K562 (cell line): ENCODE measurements around the gene TBX19. TPM values are rescaled to one million over a fixed set of nuclear protein-coding genes. Genes with fewer than 3 reads are reported as not detected.

Experiments
- ATAC-seq: fragments of 200-7000 bp; cut with Tn5 transposase; 3 replicates; pipeline ENCODE4 v1.9.1; 2020; ENCODE audit warnings: moderate library complexity
- BruUV-seq: library from RNA; stranded (reverse); fragments of 400-500 nt; replicated peaks from 2 replicates; lab custom pipeline; 2021; lab: Mats Ljungman, UMichigan
- CTCF ChIA-PET: fragments of 300-600 bp; formaldehyde crosslinking; extraction: SDS; loops from one replicate; lab custom pipeline; 2021; ENCODE audit warnings: low intra/inter-chr PET ratio; lab: Yijun Ruan, JAX
- POLR2A ChIA-PET: fragments of 300-600, 350-650 bp; sonication (Branson Sonifier 250); formaldehyde crosslinking; extraction: SDS; loops from one replicate; lab custom pipeline; 2021; ENCODE audit warnings: antibody characterized with exemption, inconsistent platforms; lab: Yijun Ruan, JAX
- DNase-seq, 4 experiments: peaks; one replicate each; pipeline versions ENCODE4 v3.0.0 to v3.0.0-alpha.2; 2011 to 2018; ENCODE audit warnings: low spot score in 3 of 4, mixed read lengths in 3 of 4; ENCODE audit errors: extremely low read depth in 1 of 4
- FAIRE-seq: peaks from 2 replicates; lab custom pipeline; 2011; peaks lifted over from hg19 to GRCh38; lab: Jason Lieb, UNC
- H2AFZ ChIP-seq: 2 replicates; pipeline ENCODE4 v1.6.0; 2011; ENCODE audit warnings: low read depth, low read length, control low read depth, inconsistent platforms
- H3K27ac ChIP-seq: fragments of 200-600 bp; 3 replicates; pipeline ENCODE4 v1.8.0; 2011; ENCODE audit warnings: low read depth, mild to moderate bottlenecking, control low read depth, inconsistent platforms, low read length, moderate library complexity, mixed read lengths; ENCODE audit errors: extremely low read depth
- H3K27me3 ChIP-seq, 2 experiments: fragments of 300-600 bp in 1 of 2; 2 replicates in 1 of 2; 3 replicates in 1 of 2; pipeline versions ENCODE4 v1.6.0 to v1.8.0; 2011; ENCODE audit warnings: inconsistent platforms in 2 of 2, low read length in 2 of 2, mild to moderate bottlenecking in 1 of 2, mixed read lengths in 1 of 2, moderate library complexity in 1 of 2; ENCODE audit not compliant: control insufficient read depth in 2 of 2, insufficient read depth in 2 of 2
- H3K36me3 ChIP-seq: fragments of 300-600 bp; 3 replicates; pipeline ENCODE4 v1.8.0; 2011; ENCODE audit warnings: mild to moderate bottlenecking, low read length, inconsistent platforms; ENCODE audit not compliant: control insufficient read depth, insufficient read depth
- H3K4me1 ChIP-seq, 2 experiments: fragments of 200-600 bp in 1 of 2; replicated peaks in 1 of 2; 2 replicates in 1 of 2; 3 replicates in 1 of 2; pipeline versions ENCODE4 v1.5.1 to v1.8.0; 2011; ENCODE audit warnings: inconsistent platforms in 2 of 2, low read length in 2 of 2, mild to moderate bottlenecking in 1 of 2, mixed read lengths in 1 of 2, moderate library complexity in 1 of 2; ENCODE audit not compliant: control insufficient read depth in 2 of 2, insufficient read depth in 2 of 2
- H3K4me2 ChIP-seq: 2 replicates; pipeline ENCODE4 v1.6.1; 2011; ENCODE audit warnings: low read length, control low read depth, inconsistent platforms, mixed read lengths; ENCODE audit not compliant: insufficient read depth
- H3K4me3 ChIP-seq: fragments of 200-600 bp; sonication (generic), shearing (Covaris generic); 2 replicates; pipeline ENCODE4 v1.5.1; 2016; ENCODE audit warnings: control low read depth, inconsistent platforms
- H3K79me2 ChIP-seq: fragments of 200-600 bp; 3 replicates; pipeline ENCODE4 v1.8.0; 2011; ENCODE audit warnings: low read length, inconsistent platforms; ENCODE audit not compliant: control insufficient read depth, insufficient read depth
- H3K9ac ChIP-seq, 2 experiments: 2 replicates each; pipeline versions ENCODE4 v1.6.0 to v1.6.1; 2011; ENCODE audit warnings: low read depth in 2 of 2, low read length in 2 of 2, control low read depth in 1 of 2, inconsistent platforms in 1 of 2, mild to moderate bottlenecking in 1 of 2, mixed read lengths in 1 of 2; ENCODE audit not compliant: insufficient read depth in 1 of 2
- H3K9me1 ChIP-seq: one replicate; pipeline ENCODE4 v1.6.0; 2011; ENCODE audit warnings: inconsistent platforms, mild to moderate bottlenecking, low read length, moderate library complexity; ENCODE audit not compliant: control insufficient read depth, insufficient read depth
- H3K9me3 ChIP-seq: replicated peaks from 2 replicates; pipeline ENCODE4 v1.5.1; 2011; ENCODE audit warnings: low read depth, low read length, inconsistent platforms; ENCODE audit not compliant: control insufficient read depth, insufficient read depth
- H4K20me1 ChIP-seq: replicated peaks from 2 replicates; pipeline ENCODE4 v1.6.1; 2011; ENCODE audit warnings: low read length, inconsistent platforms, mixed read lengths; ENCODE audit not compliant: control insufficient read depth, insufficient read depth
- BRD4 ChIP-seq: fragments of 200-600 bp; sonication (generic); IDR thresholded peaks from 2 replicates; pipeline ENCODE4 v1.6.1; 2017; ENCODE audit warnings: inconsistent platforms
- ILK ChIP-seq: fragments of 450-650 bp; IDR thresholded peaks from 2 replicates; pipeline ENCODE4 v1.6.1; 2016; ENCODE audit warnings: missing genetic modification characterization, low read depth, mild to moderate bottlenecking, missing compliant biosample characterization, moderate library complexity, borderline replicate concordance
- NCOA1 ChIP-seq: fragments of 450-650 bp; IDR thresholded peaks from 2 replicates; pipeline ENCODE4 v1.6.1; 2016; ENCODE audit warnings: low read depth
- NCOA4 ChIP-seq: fragments of 450-650 bp; IDR thresholded peaks from 2 replicates; pipeline ENCODE4 v1.6.1; 2018; ENCODE audit warnings: mild to moderate bottlenecking; ENCODE audit not compliant: partially characterized antibody
- NONO ChIP-seq, 2 experiments: fragments of 200-400 bp in 1 of 2; fragments of 450-650 bp in 1 of 2; formaldehyde crosslinking in 1 of 2; IDR thresholded peaks; 2 replicates each; pipeline ENCODE4 v1.6.1; 2017; ENCODE audit warnings: low read depth in 2 of 2, mild to moderate bottlenecking in 2 of 2, moderate library complexity in 2 of 2, low read length in 1 of 2
- NR2C1 ChIP-seq, 2 experiments: fragments of 450-650 bp; IDR thresholded peaks; 2 replicates each; pipeline ENCODE4 v1.6.1; 2017; ENCODE audit warnings: mild to moderate bottlenecking in 2 of 2, antibody characterized with exemption in 1 of 2, inconsistent platforms in 1 of 2, missing compliant biosample characterization in 1 of 2, missing genetic modification characterization in 1 of 2
- RAD51 ChIP-seq: fragments of 450-650 bp; IDR thresholded peaks from 2 replicates; pipeline ENCODE4 v1.7.1; 2016; ENCODE audit warnings: low read depth, mild to moderate bottlenecking, borderline replicate concordance
- SRSF7 ChIP-seq: fragments of 200-400 bp; formaldehyde crosslinking; optimal IDR thresholded peaks from 2 replicates; pipeline ENCODE3; 2017; ENCODE audit warnings: mild to moderate bottlenecking, low read depth, low read length
- ZBTB17 ChIP-seq: fragments of 450-650 bp; formaldehyde crosslinking; IDR thresholded peaks from 2 replicates; pipeline ENCODE4 v1.4.0; 2020; ENCODE audit warnings: mild to moderate bottlenecking
- ZNF507 ChIP-seq: conservative IDR thresholded peaks from 2 replicates; pipeline ENCODE4 v1.6.1; 2017; ENCODE audit warnings: missing genetic modification characterization, missing compliant biosample characterization
- ZNF707 ChIP-seq: fragments of 250-450 bp; sonication (Bioruptor Pico); conservative IDR thresholded peaks from 2 replicates; pipeline ENCODE4 v1.8.0; 2022; ENCODE audit warnings: inconsistent platforms, mild to moderate bottlenecking, moderate library complexity
- ZSCAN29 ChIP-seq: fragments of 450-650 bp; IDR thresholded peaks from 2 replicates; pipeline ENCODE4 v1.6.1; 2017
- WGBS: fragments of 100-300 bp; shearing (Covaris generic); methylation state at CpG from one replicate; pipeline ENCODE4 v1.1.6; 2016; ENCODE audit warnings: low coverage, mixed read lengths; ENCODE audit not compliant: insufficient coverage; ENCODE audit errors: missing lambda C conversion rate; 5-methylcytosine and 5-hydroxymethylcytosine counted together
- in situ Hi-C: fragments of 300-500 bp; cut with MboI; formaldehyde crosslinking; loops from 4 replicates; pipeline ENCODE4 v1.15.0; 2018; ENCODE audit warnings: inconsistent platforms, mixed read lengths
- intact Hi-C: fragments of 100-400 bp; cut with micrococcal nuclease; formaldehyde crosslinking; loops from 2 replicates; pipeline ENCODE4 v1.14.2; 2022
- polyA plus RNA-seq, 8 experiments: library from polyadenylated mRNA; depleted of rRNA in 4 of 8; stranded (reverse) in 5 of 8; unstranded in 3 of 8; fragments of >200 nt; fragmentation: Nextera tagmentation in 2 of 8; fragmentation: Illumina TruSeq in 1 of 8; extraction: Ambion mirVana in 2 of 8; extraction: Trizol in 1 of 8; gene quantifications; 2 replicates each; pipeline versions ENCODE4 v1.2.1 to v1.2.3, GENCODE V29; 2011 to 2014; ENCODE audit warnings: inconsistent platforms in 1 of 8, missing spikeins in 1 of 8
- total RNA-seq, 7 experiments: library from RNA; depleted of rRNA in 6 of 7; stranded (reverse); fragments of >200 nt in 6 of 7; fragmentation: Illumina TruSeq in 2 of 7; extraction: Trizol in 2 of 7; gene quantifications; 2 replicates each; pipeline versions ENCODE4 v1.2.1 to v1.2.3, GENCODE V29; 2011 to 2021; ENCODE audit warnings: low replicate concordance in 1 of 7
- TF ChIP-seq, protein P1 (sequence below): sonication (generic); IDR thresholded peaks from 2 replicates; pipeline ENCODE4 v1.6.1; 2016

TBX19 gene
- total and polyA plus RNA-seq, 9 of the 15 experiments (the other 6 are each of a cell fraction or from before 2014, with no cell fraction given) = 0.32 to 3.1 (median 0.95) TPM

DNA sequence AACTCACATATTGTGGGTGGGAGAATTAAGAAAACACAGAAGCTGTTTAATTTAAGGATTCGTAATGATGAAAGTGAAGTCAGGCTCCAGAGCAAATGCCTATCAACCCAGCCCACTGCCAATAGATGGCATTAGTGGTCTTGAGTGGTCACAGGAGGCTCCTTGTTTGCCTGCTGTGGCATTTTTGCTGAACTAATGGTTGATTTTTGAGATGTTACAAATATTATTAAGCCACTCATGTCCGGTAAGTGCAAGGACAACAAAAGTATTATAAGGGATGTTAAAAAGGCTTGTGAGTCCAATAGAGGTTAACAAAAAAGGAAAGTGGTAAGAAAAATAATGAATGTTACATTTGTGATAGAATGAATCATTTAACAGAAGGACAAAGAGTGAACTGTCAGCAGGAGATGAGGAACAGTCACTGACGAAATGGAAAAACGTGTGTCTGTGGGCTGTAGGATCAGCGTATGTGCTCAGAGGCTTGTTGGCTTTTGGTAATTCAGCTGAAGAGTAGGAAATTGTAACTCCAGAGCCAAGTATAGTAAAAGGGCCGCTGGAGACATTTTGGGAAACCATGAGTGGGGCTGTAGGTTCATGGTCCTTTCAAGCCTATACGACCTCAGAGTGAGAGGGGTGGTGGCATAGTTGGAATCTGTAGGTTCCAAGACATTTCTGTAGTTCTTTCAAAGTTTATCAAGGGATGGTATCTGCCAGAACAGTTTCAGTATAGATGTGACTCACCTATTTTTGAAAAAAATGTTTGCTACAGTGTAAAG, 43.7 kb upstream of the TBX19 start (continued):
- TF ChIP-seq ILK (tag) = no peak

DNA sequence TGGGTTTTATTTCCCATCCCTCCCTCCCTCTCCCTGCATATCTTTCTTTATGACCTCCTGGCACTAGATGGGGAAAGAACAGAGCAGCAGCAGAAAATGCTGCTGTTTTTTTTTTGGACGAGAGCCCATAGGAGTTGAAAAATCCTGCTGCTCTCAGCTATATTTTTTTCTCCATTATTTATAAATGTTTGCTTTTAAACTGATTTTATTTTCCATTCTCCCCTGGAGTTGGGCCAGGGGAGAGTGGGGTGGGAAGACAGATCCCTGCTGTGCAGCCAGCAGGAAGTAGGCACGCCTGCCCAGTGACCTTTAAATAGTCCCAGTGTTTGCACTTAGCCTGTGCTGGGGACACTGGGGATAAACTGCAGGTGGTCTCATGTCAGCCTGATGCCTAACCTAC, 37.5 kb upstream of the TBX19 start:
- Histone ChIP-seq H3K9me3 (no peaks in the 10 kb centered on the region), H2AFZ (no peak overlapping the region), H3K27me3 (no peaks in the 10 kb centered on the region), H3K4me2 (no peak overlapping the region), H3K36me3 (peaks cover 75% of the 10 kb centered on the region), H3K9me1 (no peaks in the 10 kb centered on the region), H4K20me1 (no peaks in the 10 kb centered on the region), H3K27ac (no peak overlapping the region; the same call in 2 of the 3 replicates), H3K4me1 (peaks cover 0 to 5% of the 10 kb centered on the region in 2 experiments; a peak in 1 of 5 replicates)
- intact Hi-C loops = no loop called here
- WGBS = 67% methylated on average over 2 of the region's 2 CpGs
- FAIRE-seq (no peak), DNase-seq (no peak)
- ChIA-PET POLR2A (interaction anchor here (0.9 to 2.2 kb wide), 2 partner anchors 10 to 16 kb away, joined by 5 to 6 read pairs; no protein-coding TSS in a partner anchor), CTCF (no interaction called here)
- no peak for TF ChIP-seq NONO (IDR thresholded peaks at IDR 0.05; ENCODE audit: low read depth in 2 of 2, low read length in 1 of 2)
- TF ChIP-seq BRD4 = no peak
- no peak for TF ChIP-seq ZNF507 (tag)
- TF ChIP-seq ZSCAN29 = no peak
- TF ChIP-seq NCOA4 = no peak
- no peak for TF ChIP-seq ZBTB17
- no peak for TF ChIP-seq SRSF7
- TF ChIP-seq NR2C1 (IDR thresholded peaks at IDR 0.05) = no peak
- TF ChIP-seq NR2C1 (tag; IDR thresholded peaks at IDR 0.05) = no peak; the same call in 1 of the 2 replicates
- TF ChIP-seq RAD51 = no peak
- TF ChIP-seq, protein P1, sequence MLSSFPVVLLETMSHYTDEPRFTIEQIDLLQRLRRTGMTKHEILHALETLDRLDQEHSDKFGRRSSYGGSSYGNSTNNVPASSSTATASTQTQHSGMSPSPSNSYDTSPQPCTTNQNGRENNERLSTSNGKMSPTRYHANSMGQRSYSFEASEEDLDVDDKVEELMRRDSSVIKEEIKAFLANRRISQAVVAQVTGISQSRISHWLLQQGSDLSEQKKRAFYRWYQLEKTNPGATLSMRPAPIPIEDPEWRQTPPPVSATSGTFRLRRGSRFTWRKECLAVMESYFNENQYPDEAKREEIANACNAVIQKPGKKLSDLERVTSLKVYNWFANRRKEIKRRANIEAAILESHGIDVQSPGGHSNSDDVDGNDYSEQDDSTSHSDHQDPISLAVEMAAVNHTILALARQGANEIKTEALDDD = no peak
- TF ChIP-seq NCOA1 = no peak
- TF ChIP-seq ZNF707 = no peak
- TF ChIP-seq, all 486 proteins: peak for 0
- in situ Hi-C loops = no loop called here
- BruUV-seq = no TSS peak
- Histone ChIP-seq H3K4me3 (no peak overlapping the region), H3K9ac (no peak overlapping the region), H3K79me2 (no peaks in the 10 kb centered on the region)
- peak; percentile 42 for ATAC-seq
